Liver (tissue), 9 donors: ENCODE data around the gene COL27A1. TPM values are rescaled to one million over a fixed set of nuclear protein-coding genes. Genes with fewer than 3 reads are reported as not detected.

ENCODE experiments used
- DNase-seq: peaks from one replicate; pipeline ENCODE4 v3.0.0-alpha.2; 2017; ENCODE audit warnings: low spot score
- H3K27ac ChIP-seq, 2 donors: one replicate each; pipeline ENCODE4 v1.7.0; 2013; ENCODE audit warnings: inconsistent platforms in 2 of 2, low read length in 2 of 2, control low read depth in 1 of 2, low read depth in 1 of 2, mild to moderate bottlenecking in 1 of 2
- H3K27me3 ChIP-seq, 4 donors: one replicate each; pipeline versions ENCODE4 v1.6.1 to v1.7.0; 2013; ENCODE audit warnings: low read length in 3 of 4, inconsistent platforms in 1 of 4, mild to moderate bottlenecking in 1 of 4, moderate library complexity in 1 of 4; ENCODE audit not compliant: control insufficient read depth in 4 of 4, insufficient read depth in 4 of 4
- H3K36me3 ChIP-seq, 4 donors: one replicate each; pipeline versions ENCODE4 v1.6.1 to v1.7.0; 2013; ENCODE audit warnings: low read length in 3 of 4, mild to moderate bottlenecking in 3 of 4, low read depth in 1 of 4, moderate library complexity in 1 of 4; ENCODE audit not compliant: control insufficient read depth in 4 of 4, insufficient read depth in 3 of 4
- H3K4me1 ChIP-seq, 4 donors: one replicate each; pipeline versions ENCODE4 v1.6.1 to v1.7.0; 2013; ENCODE audit warnings: low read length in 3 of 4, mild to moderate bottlenecking in 3 of 4, moderate library complexity in 1 of 4; ENCODE audit not compliant: control insufficient read depth in 4 of 4, insufficient read depth in 4 of 4
- H3K4me3 ChIP-seq, 3 donors: one replicate each; pipeline versions ENCODE4 v1.6.1 to v1.7.0; 2013; ENCODE audit warnings: low read length in 3 of 3, control low read depth in 1 of 3, low read depth in 1 of 3, mild to moderate bottlenecking in 1 of 3
- H3K9ac ChIP-seq, 2 donors: one replicate each; pipeline ENCODE4 v1.7.0; 2013; ENCODE audit warnings: low read length in 2 of 2, mild to moderate bottlenecking in 2 of 2, moderate library complexity in 2 of 2, control low read depth in 1 of 2, low read depth in 1 of 2
- H3K9me3 ChIP-seq, 4 donors: one replicate each; pipeline versions ENCODE4 v1.6.1 to v1.7.0; 2013; ENCODE audit warnings: low read length in 3 of 4; ENCODE audit not compliant: control insufficient read depth in 4 of 4
- EGR1 ChIP-seq, 2 donors: IDR thresholded peaks; 2 replicates each; pipeline ENCODE4 v1.6.1; 2016 to 2018; ENCODE audit warnings: antibody characterized with exemption in 2 of 2, low read depth in 2 of 2
- FOXA1 ChIP-seq: IDR thresholded peaks from 2 replicates; pipeline ENCODE4 v1.6.1; 2016; ENCODE audit warnings: antibody characterized with exemption
- FOXA2 ChIP-seq: IDR thresholded peaks from 2 replicates; pipeline ENCODE4 v1.6.1; 2016; ENCODE audit warnings: antibody characterized with exemption
- HNF4A ChIP-seq, 2 donors: conservative IDR thresholded peaks; 2 replicates each; pipeline ENCODE4 v1.6.1; 2016; ENCODE audit warnings: antibody characterized with exemption in 2 of 2, mild to moderate bottlenecking in 2 of 2
- HNF4G ChIP-seq: IDR thresholded peaks from 2 replicates; pipeline ENCODE4 v1.6.1; 2016; ENCODE audit warnings: antibody characterized with exemption
- MAX ChIP-seq: IDR thresholded peaks from 2 replicates; pipeline ENCODE4 v1.6.1; 2016; ENCODE audit warnings: antibody characterized with exemption
- NR2F2 ChIP-seq: IDR thresholded peaks from 2 replicates; pipeline ENCODE4 v1.6.1; 2016; ENCODE audit warnings: antibody characterized with exemption
- RXRA ChIP-seq, 2 donors: IDR thresholded peaks; 2 replicates each; pipeline ENCODE4 v1.6.1; 2017 to 2018; ENCODE audit warnings: antibody characterized with exemption in 2 of 2, mild to moderate bottlenecking in 1 of 2
- SP1 ChIP-seq: IDR thresholded peaks from 2 replicates; pipeline ENCODE4 v1.6.1; 2018; ENCODE audit warnings: antibody characterized with exemption, mild to moderate bottlenecking
- YY1 ChIP-seq: IDR thresholded peaks from 2 replicates; pipeline ENCODE4 v1.6.1; 2016; ENCODE audit warnings: antibody characterized with exemption, mild to moderate bottlenecking
- WGBS: extraction: QIAGEN DNeasy Blood & Tissue Kit; methylation state at CpG from one replicate; pipeline ENCODE4 v1.1.7; 2013; 5-methylcytosine and 5-hydroxymethylcytosine counted together
- polyA plus RNA-seq, 2 donors: library from polyadenylated mRNA; stranded (reverse) in 1 of 2; unstranded in 1 of 2; fragments of 200-250 nt in 1 of 2; fragments of >200 nt in 1 of 2; fragmentation: Nextera tagmentation in 1 of 2; extraction: Ambion mirVana in 1 of 2; gene quantifications; one replicate each; pipeline versions ENCODE4 v1.2.1 to v1.2.3, GENCODE V29; 2013 to 2015
- total RNA-seq, 2 donors: library from RNA; depleted of rRNA; stranded (reverse); fragments of >200 nt; gene quantifications; one replicate each; pipeline ENCODE4 v1.2.3, GENCODE V29; 2014
- TF ChIP-seq, protein P1 (sequence below): IDR thresholded peaks from 2 replicates; pipeline ENCODE4 v1.6.1; 2016; ENCODE audit warnings: antibody characterized with exemption, mild to moderate bottlenecking
- TF ChIP-seq, protein P2 (sequence below): IDR thresholded peaks from 2 replicates; pipeline ENCODE4 v1.6.1; 2016; ENCODE audit warnings: antibody characterized with exemption
- TF ChIP-seq, protein P3 (sequence below): fragments of 150-350 bp; IDR thresholded peaks from 2 replicates; pipeline ENCODE4 v1.5.1; 2017; ENCODE audit warnings: improper control_type of control experiment, low read depth, low read length; ENCODE audit not compliant: missing input control
- TF ChIP-seq, protein P4 (sequence below): IDR thresholded peaks from 2 replicates; pipeline ENCODE4 v1.6.1; 2016; ENCODE audit warnings: antibody characterized with exemption
- donor health status: healthy.
- donor health status: healthy.
- donor health status: healthy.
- donor health status: healthy.
- donor health status: healthy.

The COL27A1 gene
- total and polyA plus RNA-seq, 4 donors: 7.0 to 20.4 (median 12.0) TPM

GRCh38 chr9:114294664-114295063 lies 139.3 kb downstream of the COL27A1 start (continued):
- TF ChIP-seq, protein P1, sequence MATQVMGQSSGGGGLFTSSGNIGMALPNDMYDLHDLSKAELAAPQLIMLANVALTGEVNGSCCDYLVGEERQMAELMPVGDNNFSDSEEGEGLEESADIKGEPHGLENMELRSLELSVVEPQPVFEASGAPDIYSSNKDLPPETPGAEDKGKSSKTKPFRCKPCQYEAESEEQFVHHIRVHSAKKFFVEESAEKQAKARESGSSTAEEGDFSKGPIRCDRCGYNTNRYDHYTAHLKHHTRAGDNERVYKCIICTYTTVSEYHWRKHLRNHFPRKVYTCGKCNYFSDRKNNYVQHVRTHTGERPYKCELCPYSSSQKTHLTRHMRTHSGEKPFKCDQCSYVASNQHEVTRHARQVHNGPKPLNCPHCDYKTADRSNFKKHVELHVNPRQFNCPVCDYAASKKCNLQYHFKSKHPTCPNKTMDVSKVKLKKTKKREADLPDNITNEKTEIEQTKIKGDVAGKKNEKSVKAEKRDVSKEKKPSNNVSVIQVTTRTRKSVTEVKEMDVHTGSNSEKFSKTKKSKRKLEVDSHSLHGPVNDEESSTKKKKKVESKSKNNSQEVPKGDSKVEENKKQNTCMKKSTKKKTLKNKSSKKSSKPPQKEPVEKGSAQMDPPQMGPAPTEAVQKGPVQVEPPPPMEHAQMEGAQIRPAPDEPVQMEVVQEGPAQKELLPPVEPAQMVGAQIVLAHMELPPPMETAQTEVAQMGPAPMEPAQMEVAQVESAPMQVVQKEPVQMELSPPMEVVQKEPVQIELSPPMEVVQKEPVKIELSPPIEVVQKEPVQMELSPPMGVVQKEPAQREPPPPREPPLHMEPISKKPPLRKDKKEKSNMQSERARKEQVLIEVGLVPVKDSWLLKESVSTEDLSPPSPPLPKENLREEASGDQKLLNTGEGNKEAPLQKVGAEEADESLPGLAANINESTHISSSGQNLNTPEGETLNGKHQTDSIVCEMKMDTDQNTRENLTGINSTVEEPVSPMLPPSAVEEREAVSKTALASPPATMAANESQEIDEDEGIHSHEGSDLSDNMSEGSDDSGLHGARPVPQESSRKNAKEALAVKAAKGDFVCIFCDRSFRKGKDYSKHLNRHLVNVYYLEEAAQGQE: no peak
- TF ChIP-seq SP1: no peak
- no peak for TF ChIP-seq FOXA2

GRCh38 chr9:114296338-114296737 lies 141.0 kb downstream of the COL27A1 start:
- Histone ChIP-seq H3K4me1 (peaks cover 0 to 7% (median 4%) of the 10 kb centered on the region in 4 donors), H3K9me3 (peaks cover 0 to 7% (median 3%) of the 10 kb centered on the region in 4 donors), H3K36me3 (peaks cover 6 to 42% (median 27%) of the 10 kb centered on the region in 4 donors), H3K4me3 (no peak overlapping the region), H3K27me3 (no peaks in the 10 kb centered on the region), H3K27ac (no peak overlapping the region), H3K9ac (no peak overlapping the region)
- WGBS: 99% methylated on average over 1 of the region's 1 CpG
- TF ChIP-seq HNF4G (no peak), EGR1 (IDR thresholded peaks at IDR 0.05; ENCODE audit: low read depth in 2 of 2) (no peak)
- TF ChIP-seq, protein P2, sequence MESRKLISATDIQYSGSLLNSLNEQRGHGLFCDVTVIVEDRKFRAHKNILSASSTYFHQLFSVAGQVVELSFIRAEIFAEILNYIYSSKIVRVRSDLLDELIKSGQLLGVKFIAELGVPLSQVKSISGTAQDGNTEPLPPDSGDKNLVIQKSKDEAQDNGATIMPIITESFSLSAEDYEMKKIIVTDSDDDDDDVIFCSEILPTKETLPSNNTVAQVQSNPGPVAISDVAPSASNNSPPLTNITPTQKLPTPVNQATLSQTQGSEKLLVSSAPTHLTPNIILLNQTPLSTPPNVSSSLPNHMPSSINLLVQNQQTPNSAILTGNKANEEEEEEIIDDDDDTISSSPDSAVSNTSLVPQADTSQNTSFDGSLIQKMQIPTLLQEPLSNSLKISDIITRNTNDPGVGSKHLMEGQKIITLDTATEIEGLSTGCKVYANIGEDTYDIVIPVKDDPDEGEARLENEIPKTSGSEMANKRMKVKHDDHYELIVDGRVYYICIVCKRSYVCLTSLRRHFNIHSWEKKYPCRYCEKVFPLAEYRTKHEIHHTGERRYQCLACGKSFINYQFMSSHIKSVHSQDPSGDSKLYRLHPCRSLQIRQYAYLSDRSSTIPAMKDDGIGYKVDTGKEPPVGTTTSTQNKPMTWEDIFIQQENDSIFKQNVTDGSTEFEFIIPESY: no peak
- DNase-seq: no peak

DNA sequence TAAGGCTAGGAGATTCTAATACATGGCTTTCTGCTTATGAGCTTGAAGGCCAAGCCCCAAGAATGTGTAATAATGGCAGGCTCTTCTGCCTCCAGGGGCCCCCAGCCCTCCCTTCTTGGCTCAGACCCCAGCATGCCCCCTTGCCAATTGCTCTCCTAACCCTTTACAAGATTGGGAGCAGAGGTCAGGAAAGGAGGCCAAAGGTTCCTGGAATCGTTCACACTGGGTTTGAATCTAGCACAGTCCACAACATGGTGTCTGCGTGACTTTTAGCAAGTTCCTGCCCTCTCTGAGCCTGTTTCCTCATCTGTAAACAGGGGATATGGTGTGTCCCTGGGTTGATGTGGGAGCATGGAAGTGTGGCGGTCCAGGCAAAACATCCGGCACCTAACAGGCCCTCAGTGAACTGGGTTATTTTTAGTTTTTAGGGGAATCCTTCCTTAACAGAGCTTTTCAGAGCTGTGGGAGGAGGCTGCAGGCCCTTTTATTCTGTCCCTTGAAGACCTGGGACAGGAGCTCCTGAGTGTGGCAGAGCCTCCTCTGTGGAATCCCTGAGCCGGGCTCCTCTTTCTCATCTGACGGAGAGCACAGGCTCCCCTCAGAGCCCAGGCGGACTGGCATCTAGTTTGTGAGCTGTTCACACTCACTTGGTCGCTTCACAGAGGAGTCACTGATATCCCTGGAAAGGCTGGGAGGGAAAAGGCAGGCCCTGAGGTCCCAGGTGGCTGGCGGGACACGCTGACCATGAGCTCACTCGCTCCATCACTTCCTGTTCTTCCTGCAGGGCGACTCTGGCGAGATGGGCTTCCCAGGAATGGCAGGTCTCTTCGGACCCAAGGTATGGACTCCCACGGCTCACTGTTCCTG lies 144.2 kb downstream of the COL27A1 start:
- Histone ChIP-seq H3K27me3 (no peaks in the 10 kb centered on the region), H3K9ac (no peak overlapping the region), H3K4me3 (no peak overlapping the region), H3K27ac (no peak overlapping the region), H3K36me3 (peaks cover 6 to 29% (median 18%) of the 10 kb centered on the region in 4 donors), H3K4me1 (peaks cover 0 to 7% (median 4%) of the 10 kb centered on the region in 4 donors), H3K9me3 (peaks cover 0 to 6% (median 2%) of the 10 kb centered on the region in 4 donors)
- 77% methylated on average over 15 of the region's 15 CpGs for WGBS
- DNase-seq: no peak
- TF ChIP-seq FOXA2: peak; percentile 74
- peak; percentile 76 to 81 for TF ChIP-seq HNF4A (conservative IDR thresholded peaks at IDR 0.05)
- peak; percentile 13 for TF ChIP-seq HNF4G
- TF ChIP-seq, protein P3, sequence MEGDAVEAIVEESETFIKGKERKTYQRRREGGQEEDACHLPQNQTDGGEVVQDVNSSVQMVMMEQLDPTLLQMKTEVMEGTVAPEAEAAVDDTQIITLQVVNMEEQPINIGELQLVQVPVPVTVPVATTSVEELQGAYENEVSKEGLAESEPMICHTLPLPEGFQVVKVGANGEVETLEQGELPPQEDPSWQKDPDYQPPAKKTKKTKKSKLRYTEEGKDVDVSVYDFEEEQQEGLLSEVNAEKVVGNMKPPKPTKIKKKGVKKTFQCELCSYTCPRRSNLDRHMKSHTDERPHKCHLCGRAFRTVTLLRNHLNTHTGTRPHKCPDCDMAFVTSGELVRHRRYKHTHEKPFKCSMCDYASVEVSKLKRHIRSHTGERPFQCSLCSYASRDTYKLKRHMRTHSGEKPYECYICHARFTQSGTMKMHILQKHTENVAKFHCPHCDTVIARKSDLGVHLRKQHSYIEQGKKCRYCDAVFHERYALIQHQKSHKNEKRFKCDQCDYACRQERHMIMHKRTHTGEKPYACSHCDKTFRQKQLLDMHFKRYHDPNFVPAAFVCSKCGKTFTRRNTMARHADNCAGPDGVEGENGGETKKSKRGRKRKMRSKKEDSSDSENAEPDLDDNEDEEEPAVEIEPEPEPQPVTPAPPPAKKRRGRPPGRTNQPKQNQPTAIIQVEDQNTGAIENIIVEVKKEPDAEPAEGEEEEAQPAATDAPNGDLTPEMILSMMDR: no peak
- peak; percentile 30 for TF ChIP-seq YY1
- peak; percentile 39 for TF ChIP-seq MAX
- TF ChIP-seq FOXA1: peak; percentile 64
- TF ChIP-seq, protein P4, sequence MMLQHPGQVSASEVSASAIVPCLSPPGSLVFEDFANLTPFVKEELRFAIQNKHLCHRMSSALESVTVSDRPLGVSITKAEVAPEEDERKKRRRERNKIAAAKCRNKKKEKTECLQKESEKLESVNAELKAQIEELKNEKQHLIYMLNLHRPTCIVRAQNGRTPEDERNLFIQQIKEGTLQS: no peak
- TF ChIP-seq, protein P1: peak; percentile 53
- TF ChIP-seq, protein P2: no peak
- TF ChIP-seq NR2F2: peak; percentile 62
- peak; percentile 35 for TF ChIP-seq SP1
- peak; percentile 77 to 87 for TF ChIP-seq RXRA (IDR thresholded peaks at IDR 0.05)
